Natural killer cell (primary cell): Measurements from ENCODE around the gene LRIG1. TPM values are rescaled to one million over a fixed set of nuclear protein-coding genes. Genes with fewer than 3 reads are reported as not detected.

ENCODE experiments used
- ATAC-seq, 3 donors: fragments of 150-1000 bp in 2 of 3; fragments of 200-7000 bp in 1 of 3; cut with Tn5 transposase; 1 replicate in 1 of 3; 2 replicates in 2 of 3; pipeline ENCODE4 v1.10.0; 2021; ENCODE audit warnings: mild to moderate bottlenecking in 2 of 3, moderate library complexity in 2 of 3
- DNase-seq, 2 donors: peaks; one replicate each; pipeline versions ENCODE4 v3.0.0 to v3.0.0-alpha.2; 2013 to 2021; ENCODE audit warnings: mixed read lengths in 1 of 2
- H3K27ac ChIP-seq: one replicate; pipeline ENCODE4 v1.5.1; 2013; ENCODE audit warnings: mild to moderate bottlenecking, low read length
- H3K27me3 ChIP-seq: one replicate; pipeline ENCODE4 v1.6.1; 2013; ENCODE audit warnings: low read length; ENCODE audit not compliant: control insufficient read depth, insufficient read depth
- H3K36me3 ChIP-seq: one replicate; pipeline ENCODE4 v1.6.1; 2013; ENCODE audit warnings: low read length; ENCODE audit not compliant: control insufficient read depth, insufficient read depth
- H3K4me1 ChIP-seq: one replicate; pipeline ENCODE4 v1.6.1; 2013; ENCODE audit warnings: low read length; ENCODE audit not compliant: control insufficient read depth, insufficient read depth
- H3K4me3 ChIP-seq: one replicate; pipeline ENCODE4 v1.5.1; 2013; ENCODE audit warnings: low read length
- H3K9me3 ChIP-seq: one replicate; pipeline ENCODE4 v1.6.1; 2013; ENCODE audit warnings: low read length; ENCODE audit not compliant: control insufficient read depth, insufficient read depth
- H3K27ac Mint-ChIP-seq, 2 donors: one replicate each; pipeline ENCODE4 v1.8.0; 2022; ENCODE audit warnings: mild to moderate bottlenecking in 2 of 2, mixed read lengths in 2 of 2, moderate library complexity in 1 of 2
- H3K27me3 Mint-ChIP-seq, 2 donors: one replicate each; pipeline ENCODE4 v1.8.0; 2022; ENCODE audit warnings: low read depth in 2 of 2, mixed read lengths in 2 of 2
- H3K36me3 Mint-ChIP-seq: one replicate; pipeline ENCODE4 v1.8.0; 2022; ENCODE audit warnings: mixed read lengths
- H3K4me1 Mint-ChIP-seq, 2 donors: one replicate each; pipeline ENCODE4 v1.8.0; 2022; ENCODE audit warnings: mixed read lengths in 2 of 2
- H3K4me3 Mint-ChIP-seq: one replicate; pipeline ENCODE4 v1.8.0; 2022; ENCODE audit warnings: mild to moderate bottlenecking, moderate library complexity, mixed read lengths
- H3K9me3 Mint-ChIP-seq, 2 donors: one replicate each; pipeline ENCODE4 v1.8.0; 2022; ENCODE audit warnings: mixed read lengths in 2 of 2
- CTCF ChIP-seq: fragments of 200-600 bp; IDR thresholded peaks from one replicate; pipeline ENCODE4 v1.8.0; 2022; ENCODE audit warnings: antibody characterized with exemption
- WGBS: methylation state at CpG from one replicate; pipeline ENCODE4 v1.1.7; 2013; ENCODE audit warnings: missing lambda C conversion rate; ENCODE audit not compliant: insufficient coverage; 5-methylcytosine and 5-hydroxymethylcytosine counted together
- intact Hi-C: fragments of 100-400 bp; cut with micrococcal nuclease; formaldehyde crosslinking; loops from one replicate; pipeline ENCODE4 v1.14.2; 2022
- total RNA-seq, 4 donors: library from RNA; stranded (reverse); fragments of 120-200 nt in 1 of 4; gene quantifications; one replicate each; pipeline versions ENCODE4 v1.2.3 to v1.2.4, GENCODE V29; 2013 to 2022

The LRIG1 gene
- total RNA-seq, 3 donors from 2014 or later (not counting 1 experiment from before 2014, with no cell fraction given) = 5.5 to 10.6 (median 8.5) TPM

GRCh38 chr3:66473692-66474091, 27.1 kb downstream of the LRIG1 start:
- intact Hi-C loops = loop anchor here (5.0 kb wide), 1 partner anchor 171 kb away; no protein-coding TSS in a partner anchor
- peak overlapping the region in 1 of 2 donors; percentile 74 for H3K27ac Mint-ChIP-seq
- no peaks in the 10 kb centered on the region for H3K36me3 ChIP-seq
- no peaks in the 10 kb centered on the region for H3K36me3 Mint-ChIP-seq
- peaks cover 8% of the 10 kb centered on the region in 2 donors for H3K27me3 Mint-ChIP-seq
- no peaks in the 10 kb centered on the region for H3K9me3 Mint-ChIP-seq
- H3K4me1 ChIP-seq = peaks cover 15% of the 10 kb centered on the region
- no peaks in the 10 kb centered on the region for H3K27me3 ChIP-seq
- H3K9me3 ChIP-seq = no peaks in the 10 kb centered on the region
- H3K4me1 Mint-ChIP-seq = peaks cover 18 to 37% of the 10 kb centered on the region in 2 donors
- no peak for DNase-seq
- 78% methylated on average over 11 of the region's 11 CpGs for WGBS
- no peak overlapping the region for H3K4me3 Mint-ChIP-seq
- H3K4me3 ChIP-seq = no peak overlapping the region
- no peak for ATAC-seq
- no peak overlapping the region for H3K27ac ChIP-seq
- TF ChIP-seq CTCF = no peak

- peak overlapping the region in 1 of 2 donors; percentile 74 for H3K27ac Mint-ChIP-seq
Observed at GRCh38 chr3:66473181-66473580, 27.6 kb downstream of the LRIG1 start.

DNA sequence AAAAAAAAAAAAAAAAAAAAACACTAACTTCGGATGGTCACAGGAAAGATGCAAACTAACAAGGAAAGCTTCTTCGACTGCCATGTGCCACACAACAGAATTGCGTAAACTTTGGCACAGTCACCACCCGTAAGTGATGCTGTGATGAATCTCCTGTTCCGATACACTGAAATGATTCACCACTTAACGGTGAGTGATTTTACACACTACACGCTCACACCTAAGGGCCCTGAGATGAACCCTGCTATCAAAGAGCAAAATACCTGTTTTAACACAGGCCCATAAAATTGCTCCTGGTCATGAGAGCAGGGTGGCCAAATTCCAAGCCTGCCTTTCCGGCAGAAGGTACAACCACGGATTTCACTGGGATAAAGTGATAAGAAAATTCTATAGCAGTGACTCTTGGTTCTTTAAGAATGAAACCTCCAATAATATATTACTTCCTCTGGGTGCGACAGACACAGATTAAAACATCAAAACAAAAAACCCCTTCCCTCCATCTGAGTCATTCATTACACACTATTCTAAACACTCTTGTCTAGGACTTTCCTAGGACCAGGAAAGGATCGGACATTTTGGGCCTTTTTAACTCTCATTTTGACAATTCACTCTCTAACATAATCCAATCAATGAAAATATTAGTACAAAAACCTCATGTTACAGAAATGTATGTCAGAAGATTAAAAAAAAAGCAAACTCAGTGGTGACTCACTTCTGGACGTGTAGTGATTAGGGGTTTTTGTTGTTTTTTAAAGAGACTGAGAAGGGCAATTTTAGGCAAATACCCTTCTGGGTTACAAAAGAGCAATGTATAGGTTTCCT, 28.3 kb downstream of the LRIG1 start:
- Histone ChIP-seq H3K4me1 (peaks cover 9% of the 10 kb centered on the region), H3K36me3 (no peaks in the 10 kb centered on the region), H3K27me3 (no peaks in the 10 kb centered on the region), H3K4me3 (no peak overlapping the region), H3K27ac (no peak overlapping the region), H3K9me3 (no peaks in the 10 kb centered on the region)
- 46% methylated on average over 10 of the region's 12 CpGs for WGBS
- H3K4me1 Mint-ChIP-seq = peaks cover 18 to 25% of the 10 kb centered on the region in 2 donors
- DNase-seq = peak in 1 of 2 donors; percentile 53
- peak; percentile 39 to 77 (median 65) for ATAC-seq
- peak overlapping the region in 1 of 2 donors; percentile 74 for H3K27ac Mint-ChIP-seq
- H3K4me3 Mint-ChIP-seq = no peak overlapping the region
- intact Hi-C loops = loop anchor here (5.0 kb wide), 1 partner anchor 170 kb away; no protein-coding TSS in a partner anchor
- H3K9me3 Mint-ChIP-seq = no peaks in the 10 kb centered on the region
- TF ChIP-seq CTCF = no peak
- peaks cover 8% of the 10 kb centered on the region in 2 donors for H3K27me3 Mint-ChIP-seq
- no peaks in the 10 kb centered on the region for H3K36me3 Mint-ChIP-seq

More at GRCh38 chr3:66473181-66473580, 27.6 kb downstream of the LRIG1 start:
- peak in 1 of 2 donors; percentile 24 for DNase-seq
- Mint-ChIP-seq H3K36me3 (no peaks in the 10 kb centered on the region), H3K27me3 (peaks cover 8% of the 10 kb centered on the region in 2 donors), H3K9me3 (no peaks in the 10 kb centered on the region), H3K4me1 (peaks cover 18 to 32% of the 10 kb centered on the region in 2 donors), H3K4me3 (no peak overlapping the region)
- intact Hi-C loops = loop anchor here (5.0 kb wide), 1 partner anchor 171 kb away; no protein-coding TSS in a partner anchor
- Histone ChIP-seq H3K4me3 (no peak overlapping the region), H3K4me1 (peaks cover 10% of the 10 kb centered on the region), H3K9me3 (no peaks in the 10 kb centered on the region), H3K27me3 (no peaks in the 10 kb centered on the region), H3K27ac (no peak overlapping the region), H3K36me3 (no peaks in the 10 kb centered on the region)
- no peak for TF ChIP-seq CTCF
- no peak for ATAC-seq
- 70% methylated on average over 4 of the region's 4 CpGs for WGBS
